Cardiac muscle cell (in vitro differentiated cells and primary cell): Measurements from ENCODE around the gene SIGLEC5. TPM values are rescaled to one million over a fixed set of nuclear protein-coding genes. Genes with fewer than 3 reads are reported as not detected.

Experiments used
- DNase-seq, 2 donors: peaks; one replicate each; pipeline versions ENCODE4 v3.0.0 to v3.0.0-alpha.2; 2010 to 2017; ENCODE audit warnings: low read depth in 1 of 2, low spot score in 1 of 2
- H3K27ac ChIP-seq: fragments of 200-600 bp; sonication (generic); 2 replicates; pipeline ENCODE4 v1.5.1; 2016
- H3K27me3 ChIP-seq: fragments of 200-600 bp; sonication (generic); 2 replicates; pipeline ENCODE4 v1.6.0; 2016; ENCODE audit warnings: control low read depth
- H3K36me3 ChIP-seq: fragments of 200-600 bp; sonication (generic); 2 replicates; pipeline ENCODE4 v1.5.1; 2016; ENCODE audit warnings: control low read depth
- H3K4me1 ChIP-seq: fragments of 200-600 bp; sonication (generic); 2 replicates; pipeline ENCODE4 v1.8.1; 2017; ENCODE audit warnings: low read depth, mild to moderate bottlenecking, mixed run types
- H3K4me3 ChIP-seq: fragments of 200-600 bp; sonication (generic); 2 replicates; pipeline ENCODE4 v1.5.1; 2016; ENCODE audit warnings: mild to moderate bottlenecking
- H3K9me3 ChIP-seq: fragments of 200-600 bp; sonication (generic); 2 replicates; pipeline ENCODE4 v1.5.1; 2017; ENCODE audit warnings: low read depth, mild to moderate bottlenecking, control low read depth
- polyA plus RNA-seq: library from polyadenylated mRNA; unstranded; fragments of >200 nt; fragmentation: Nextera tagmentation; extraction: Ambion mirVana; gene quantifications from 2 replicates; pipeline ENCODE4 v1.2.1, GENCODE V29; 2016
- total RNA-seq: library from RNA; depleted of rRNA; stranded (reverse); fragments of >200 nt; gene quantifications from 2 replicates; pipeline ENCODE4 v1.2.3, GENCODE V29; 2016
- TF ChIP-seq, protein P1 (sequence below): IDR thresholded peaks from 2 replicates; pipeline ENCODE4 v1.5.1; 2012; ENCODE audit warnings: low read depth, mild to moderate bottlenecking, low read length

The SIGLEC5 gene
- total and polyA plus RNA-seq, 2 experiments from 2014 or later = not detected

DNA sequence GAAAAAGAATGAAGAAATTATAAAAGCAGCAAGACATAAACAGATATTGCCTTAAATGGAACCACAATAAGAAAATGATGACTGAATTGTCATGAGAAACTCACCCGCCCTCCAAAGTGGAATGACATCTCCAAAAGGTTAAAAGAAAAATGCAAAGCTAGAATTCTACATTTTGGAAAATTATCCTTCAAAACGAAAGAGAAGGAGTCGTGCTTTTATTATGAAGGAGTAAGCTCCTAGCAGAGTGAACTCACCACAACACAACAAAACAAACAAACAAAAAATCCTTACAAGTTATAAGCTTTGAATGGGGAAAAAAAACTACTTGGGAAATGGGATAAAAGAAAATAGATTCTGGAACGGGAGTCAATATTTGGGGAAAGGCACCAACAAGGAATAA is 9.7 kb upstream of the SIGLEC5 start:
- H3K9me3 ChIP-seq = no peaks in the 10 kb centered on the region
- TF ChIP-seq, protein P1, sequence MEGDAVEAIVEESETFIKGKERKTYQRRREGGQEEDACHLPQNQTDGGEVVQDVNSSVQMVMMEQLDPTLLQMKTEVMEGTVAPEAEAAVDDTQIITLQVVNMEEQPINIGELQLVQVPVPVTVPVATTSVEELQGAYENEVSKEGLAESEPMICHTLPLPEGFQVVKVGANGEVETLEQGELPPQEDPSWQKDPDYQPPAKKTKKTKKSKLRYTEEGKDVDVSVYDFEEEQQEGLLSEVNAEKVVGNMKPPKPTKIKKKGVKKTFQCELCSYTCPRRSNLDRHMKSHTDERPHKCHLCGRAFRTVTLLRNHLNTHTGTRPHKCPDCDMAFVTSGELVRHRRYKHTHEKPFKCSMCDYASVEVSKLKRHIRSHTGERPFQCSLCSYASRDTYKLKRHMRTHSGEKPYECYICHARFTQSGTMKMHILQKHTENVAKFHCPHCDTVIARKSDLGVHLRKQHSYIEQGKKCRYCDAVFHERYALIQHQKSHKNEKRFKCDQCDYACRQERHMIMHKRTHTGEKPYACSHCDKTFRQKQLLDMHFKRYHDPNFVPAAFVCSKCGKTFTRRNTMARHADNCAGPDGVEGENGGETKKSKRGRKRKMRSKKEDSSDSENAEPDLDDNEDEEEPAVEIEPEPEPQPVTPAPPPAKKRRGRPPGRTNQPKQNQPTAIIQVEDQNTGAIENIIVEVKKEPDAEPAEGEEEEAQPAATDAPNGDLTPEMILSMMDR = no peak
- H3K4me3 ChIP-seq = no peak overlapping the region
- no peaks in the 10 kb centered on the region for H3K36me3 ChIP-seq
- H3K4me1 ChIP-seq = no peaks in the 10 kb centered on the region
- H3K27me3 ChIP-seq = no peaks in the 10 kb centered on the region
- no peak for DNase-seq
- H3K27ac ChIP-seq = no peak overlapping the region

DNA sequence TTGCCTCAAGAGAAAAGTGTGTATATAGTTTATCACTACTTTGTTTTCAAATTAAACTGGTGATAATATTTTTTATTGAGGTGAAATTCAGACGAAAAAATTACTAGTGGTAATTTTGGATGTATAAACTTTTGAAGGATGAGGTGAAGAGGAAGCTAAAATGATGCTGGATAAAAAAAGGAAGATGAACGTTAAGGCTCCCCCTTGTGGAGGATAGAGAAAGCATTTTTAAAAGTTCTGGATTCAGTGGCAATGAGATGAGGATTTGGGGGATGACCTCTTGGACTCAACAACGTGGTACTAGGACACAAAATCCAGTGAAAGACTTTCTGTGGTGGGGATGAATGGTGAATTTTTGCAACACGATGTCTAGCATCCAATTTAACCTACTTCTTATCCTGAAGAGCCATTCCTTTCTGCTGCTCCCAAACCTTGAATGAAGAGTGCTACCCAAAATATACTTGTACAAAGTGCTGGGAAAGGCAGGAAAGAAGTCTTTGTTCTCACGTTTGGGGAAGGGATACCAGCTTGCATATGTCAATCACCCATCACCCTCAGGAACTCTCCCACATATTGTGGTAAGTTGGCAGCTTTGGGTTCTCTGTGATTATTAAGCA is 7.3 kb upstream of the SIGLEC5 start:
- TF ChIP-seq, protein P1 = peak; percentile 54
- H3K4me3 ChIP-seq = no peak overlapping the region
- H3K27me3 ChIP-seq = no peaks in the 10 kb centered on the region
- no peaks in the 10 kb centered on the region for H3K4me1 ChIP-seq
- DNase-seq = peak in 1 of 2 donors; percentile 23
- H3K27ac ChIP-seq = no peak overlapping the region
- H3K36me3 ChIP-seq = no peaks in the 10 kb centered on the region
- H3K9me3 ChIP-seq = no peaks in the 10 kb centered on the region

DNA sequence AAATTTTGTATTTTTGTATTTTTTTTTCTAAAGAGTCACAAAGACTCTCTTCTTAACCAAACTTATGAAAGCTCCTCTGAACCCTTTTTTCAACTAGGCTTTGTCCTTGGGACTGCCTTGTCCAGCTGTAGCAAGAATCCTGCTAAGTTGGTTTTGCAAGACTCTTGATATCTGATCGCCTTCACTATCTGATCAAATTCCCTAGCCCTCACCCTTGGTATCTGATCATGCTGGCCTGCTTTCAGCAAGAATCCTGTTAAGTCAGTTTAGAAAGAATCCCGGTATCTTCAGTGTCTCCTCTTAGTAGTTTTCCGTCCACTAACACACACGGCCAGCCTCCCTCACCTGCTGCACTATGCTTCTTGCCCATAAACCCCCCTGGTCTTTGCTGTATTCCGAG is 1.9 kb upstream of the SIGLEC5 start:
- H3K9me3 ChIP-seq = no peaks in the 10 kb centered on the region
- H3K4me1 ChIP-seq = no peaks in the 10 kb centered on the region
- no peak overlapping the region for H3K27ac ChIP-seq
- TF ChIP-seq, protein P1 = no peak
- no peak for DNase-seq
- no peaks in the 10 kb centered on the region for H3K27me3 ChIP-seq
- no peaks in the 10 kb centered on the region for H3K36me3 ChIP-seq
- no peak overlapping the region for H3K4me3 ChIP-seq

DNA sequence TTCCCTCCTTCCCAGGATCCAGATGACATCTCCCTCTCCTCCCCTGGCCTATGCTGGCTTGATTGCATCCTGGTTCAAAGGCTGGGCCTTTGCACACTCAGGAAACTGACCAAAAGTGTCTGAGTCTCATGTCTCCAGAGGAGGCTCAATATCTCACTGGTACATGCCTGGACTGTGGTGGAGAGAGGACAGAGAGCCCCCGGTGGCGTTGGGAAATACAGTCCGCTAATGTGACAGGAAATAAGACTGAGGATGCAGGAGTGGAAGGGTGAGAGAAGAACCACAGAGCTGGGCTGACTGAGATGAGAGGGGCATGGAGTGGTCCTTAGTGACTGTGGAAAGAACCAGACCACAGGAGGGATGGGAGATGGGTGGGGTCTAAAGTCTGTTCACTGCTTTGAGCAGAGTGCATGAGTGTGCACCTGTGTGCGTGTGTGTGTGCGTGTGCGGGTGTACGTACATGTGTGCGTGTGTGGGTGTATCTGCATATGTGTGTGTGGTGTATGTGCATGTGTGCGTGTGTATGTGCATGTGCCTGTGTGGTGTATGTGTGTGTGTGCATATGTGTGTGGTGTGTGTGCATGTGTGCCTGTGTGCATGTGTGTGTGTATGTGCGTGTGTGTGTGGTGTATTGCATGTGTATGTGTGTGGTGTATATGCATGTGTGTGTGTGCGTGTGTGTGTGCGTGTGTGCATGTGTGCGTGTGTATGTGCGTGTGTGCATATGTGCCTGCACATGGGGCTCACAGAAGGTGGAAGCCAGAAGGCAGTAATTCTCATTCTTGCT is 1.9 kb downstream of the SIGLEC5 start:
- H3K27ac ChIP-seq = no peak overlapping the region
- no peaks in the 10 kb centered on the region for H3K4me1 ChIP-seq
- H3K9me3 ChIP-seq = no peaks in the 10 kb centered on the region
- TF ChIP-seq, protein P1 = no peak
- H3K27me3 ChIP-seq = no peaks in the 10 kb centered on the region
- H3K36me3 ChIP-seq = no peaks in the 10 kb centered on the region
- no peak for DNase-seq
- H3K4me3 ChIP-seq = no peak overlapping the region

DNA sequence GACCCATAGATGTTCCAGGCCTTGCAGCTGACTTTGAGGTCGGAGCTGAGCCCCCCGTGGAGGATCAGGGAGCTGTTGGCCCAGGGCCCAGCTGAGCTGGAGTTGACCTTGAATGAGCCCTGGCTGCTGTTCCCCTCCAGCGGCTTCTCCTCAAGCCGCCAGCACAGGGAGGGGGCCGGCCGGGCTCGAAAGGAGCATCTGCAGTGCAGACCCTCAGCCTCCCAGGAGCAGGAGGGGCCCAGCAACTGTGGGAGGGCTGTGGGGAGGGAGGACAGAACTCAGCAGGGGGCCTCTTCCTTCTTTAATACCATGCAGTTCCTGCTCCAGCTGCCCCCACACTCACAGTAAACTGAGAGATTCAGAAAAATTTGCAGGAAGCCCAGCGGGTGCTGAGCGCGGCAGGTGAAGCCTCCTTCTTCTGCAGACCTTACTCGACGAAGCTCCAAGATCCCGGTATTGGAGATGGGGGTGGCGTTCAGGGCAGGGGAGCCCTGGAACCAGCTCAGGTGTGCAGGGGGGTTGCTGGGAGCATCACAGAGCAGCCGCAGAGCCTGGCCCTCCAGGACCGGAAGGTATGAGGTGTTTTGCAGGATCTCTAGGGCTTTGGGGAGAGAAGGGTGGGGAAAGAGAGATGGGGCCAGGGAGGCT is 2.6 kb downstream of the SIGLEC5 start:
- Histone ChIP-seq H3K36me3 (no peaks in the 10 kb centered on the region), H3K4me3 (no peak overlapping the region), H3K27me3 (no peaks in the 10 kb centered on the region), H3K27ac (no peak overlapping the region), H3K9me3 (no peaks in the 10 kb centered on the region), H3K4me1 (no peaks in the 10 kb centered on the region)
- TF ChIP-seq, protein P1 = no peak
- DNase-seq = no peak
